HS-27A (cell line): ENCODE results near the gene NEO1.

Experiments used
- DNase-seq: peaks from one replicate; pipeline ENCODE4 v3.0.0-alpha.2; 2012; ENCODE audit warnings: low read depth, missing footprints

NEO1 gene

DNA sequence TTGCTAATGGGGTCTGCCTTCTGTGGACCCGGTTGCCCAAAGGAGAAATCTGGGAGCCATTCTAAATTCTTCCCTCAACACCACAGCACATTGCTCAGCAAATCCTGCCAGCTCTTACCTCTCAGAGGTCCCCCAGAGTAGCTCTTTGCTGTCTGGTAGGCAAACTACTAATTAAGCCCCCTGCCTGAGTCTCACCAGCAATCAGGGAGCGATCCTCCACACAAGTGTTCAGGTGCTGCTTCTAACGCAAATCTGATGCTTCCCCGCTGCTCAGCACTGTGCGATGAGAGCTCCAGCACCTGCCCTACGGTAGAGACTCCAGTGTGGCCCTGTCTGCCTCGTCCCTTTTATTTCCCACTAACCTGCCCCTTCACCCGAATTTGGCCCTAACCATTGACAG lies 256.0 kb downstream of the NEO1 start:
- no peak for DNase-seq

DNA sequence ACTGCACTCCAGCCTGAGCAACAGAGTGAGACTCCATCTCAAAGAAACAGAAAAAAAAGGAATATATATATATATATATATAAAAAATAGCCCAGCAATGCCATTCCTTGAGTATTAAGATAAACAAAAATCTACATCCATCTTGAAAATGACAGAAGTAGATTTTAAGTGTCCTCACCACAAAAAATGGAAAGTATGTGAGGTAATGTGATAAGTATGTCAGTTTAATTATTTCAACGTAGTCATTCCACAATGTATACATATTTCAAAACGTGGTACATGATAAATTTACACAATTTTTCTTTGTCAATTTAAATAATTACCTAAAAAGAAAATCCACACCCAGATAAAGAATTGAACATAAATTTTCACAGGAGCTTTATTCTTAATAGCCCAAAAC lies 261.6 kb downstream of the NEO1 start:
- no peak for DNase-seq

DNA sequence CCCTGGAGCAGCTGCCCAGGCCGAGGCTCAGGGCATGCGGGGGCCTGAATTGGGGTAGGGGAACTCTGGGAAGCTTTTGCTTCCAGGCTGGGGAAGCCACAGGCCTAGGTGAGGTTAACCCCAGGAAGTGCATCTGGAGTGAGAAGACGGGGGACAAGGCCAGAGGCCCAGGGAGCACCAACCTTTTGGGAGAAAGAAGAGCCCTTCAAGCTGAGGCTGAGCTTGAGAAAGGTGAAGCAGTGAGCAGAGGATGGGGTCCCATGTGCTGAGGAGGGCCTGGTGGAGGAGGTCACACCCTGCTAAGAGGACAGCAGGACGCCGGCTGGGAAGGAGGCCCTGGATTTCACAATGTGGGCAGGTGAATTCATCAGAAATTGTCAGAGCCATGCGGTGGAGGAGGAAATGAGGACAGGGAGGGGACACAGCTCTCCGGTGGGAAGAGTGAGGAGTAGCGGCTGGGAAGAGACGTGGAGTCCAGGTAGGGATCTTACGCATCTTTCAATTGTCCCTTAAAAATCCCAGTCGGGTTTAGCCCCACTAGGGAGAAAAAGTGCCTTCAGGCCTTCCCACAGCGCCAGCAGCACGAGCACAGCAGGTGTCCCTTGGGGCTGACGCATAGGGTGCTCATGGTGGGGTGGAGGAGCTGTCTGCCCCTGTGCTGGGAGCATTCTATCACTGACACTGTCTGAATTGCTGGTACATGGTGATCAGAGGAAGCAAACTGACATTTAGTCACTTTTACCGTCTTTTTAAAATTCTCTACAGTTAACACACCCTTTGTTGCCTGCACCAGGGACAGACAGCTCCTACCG lies 265.6 kb downstream of the NEO1 start:
- no peak for DNase-seq

DNA sequence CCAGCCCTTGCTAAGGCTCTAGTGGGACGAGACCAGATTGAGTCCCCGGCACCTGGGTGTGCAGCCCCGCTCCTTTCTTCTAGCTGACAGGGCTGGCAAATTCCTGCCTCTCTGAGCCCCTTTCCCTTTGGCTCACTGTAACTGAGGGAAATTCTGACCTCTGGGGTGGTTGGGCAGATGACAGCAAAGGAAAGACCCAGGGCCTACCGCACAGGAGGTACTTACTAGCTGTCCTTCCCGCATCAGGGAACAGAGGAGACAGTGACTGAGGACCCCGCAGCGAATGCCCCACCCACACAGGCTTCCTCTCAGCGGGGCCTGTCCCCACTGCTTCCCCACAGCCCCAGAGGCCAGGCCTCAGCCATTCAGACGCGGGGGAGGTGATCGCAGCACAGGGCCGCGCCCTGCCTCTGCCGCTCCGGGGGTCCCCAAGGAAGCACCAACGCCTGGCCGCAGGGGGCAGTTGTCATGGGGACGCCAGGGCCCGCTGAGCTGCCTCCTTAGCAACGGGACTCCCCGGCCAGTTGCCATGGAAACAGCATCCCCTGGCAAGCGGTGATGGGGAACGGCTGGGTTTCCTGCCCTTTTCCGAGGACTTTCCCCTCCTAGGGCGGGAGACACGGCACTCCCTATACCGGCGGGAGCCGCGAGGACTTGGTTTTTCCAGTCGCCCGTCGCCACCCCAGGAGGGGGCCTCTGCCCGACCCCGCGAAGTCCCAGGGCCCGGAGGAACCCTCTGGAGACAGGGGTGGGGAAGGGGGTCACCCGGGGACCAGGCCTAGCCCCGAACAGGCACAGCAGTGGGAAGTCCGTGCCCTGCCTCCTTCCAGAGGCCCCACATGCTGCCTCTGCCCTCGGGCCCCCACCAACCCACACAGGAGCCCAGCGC lies 266.4 kb downstream of the NEO1 start:
- no peak for DNase-seq

DNA sequence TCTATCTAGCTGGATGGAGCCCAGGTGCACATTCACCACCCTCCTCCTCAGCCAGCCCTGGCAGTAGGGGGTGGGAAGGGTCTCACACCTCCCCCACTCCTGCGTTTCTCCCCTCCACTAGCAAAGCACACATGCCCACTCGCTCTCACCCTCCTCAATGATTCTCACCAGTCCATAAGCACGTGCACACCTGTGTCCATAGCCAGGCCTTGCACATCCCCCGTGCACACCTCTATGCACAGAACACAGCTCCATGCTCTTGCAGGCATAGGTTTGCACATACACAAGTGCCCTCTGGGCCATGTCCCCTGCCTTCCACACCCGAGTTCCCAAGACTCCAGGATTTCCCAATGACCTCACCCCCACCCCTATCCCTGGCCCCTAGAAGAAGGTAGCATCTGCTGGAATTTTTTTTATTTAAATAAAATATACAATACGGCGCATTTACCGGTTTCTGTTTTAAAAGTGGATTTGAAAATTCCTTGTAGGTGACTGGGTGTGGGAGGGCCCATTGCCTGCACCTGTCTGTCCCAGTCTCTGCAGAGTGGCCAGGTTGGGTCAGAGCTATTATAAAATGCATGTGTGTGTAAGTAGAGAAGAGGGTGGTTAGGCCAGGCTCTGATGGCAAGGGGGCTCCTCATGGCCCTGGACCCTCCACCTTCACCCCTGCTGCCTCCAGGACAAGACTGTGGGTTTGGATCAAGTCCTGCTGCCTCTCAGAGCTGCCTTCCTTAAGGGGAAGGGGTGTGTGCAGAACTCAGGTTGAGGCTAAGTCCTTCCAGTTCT lies 267.4 kb downstream of the NEO1 start:
- no peak for DNase-seq

DNA sequence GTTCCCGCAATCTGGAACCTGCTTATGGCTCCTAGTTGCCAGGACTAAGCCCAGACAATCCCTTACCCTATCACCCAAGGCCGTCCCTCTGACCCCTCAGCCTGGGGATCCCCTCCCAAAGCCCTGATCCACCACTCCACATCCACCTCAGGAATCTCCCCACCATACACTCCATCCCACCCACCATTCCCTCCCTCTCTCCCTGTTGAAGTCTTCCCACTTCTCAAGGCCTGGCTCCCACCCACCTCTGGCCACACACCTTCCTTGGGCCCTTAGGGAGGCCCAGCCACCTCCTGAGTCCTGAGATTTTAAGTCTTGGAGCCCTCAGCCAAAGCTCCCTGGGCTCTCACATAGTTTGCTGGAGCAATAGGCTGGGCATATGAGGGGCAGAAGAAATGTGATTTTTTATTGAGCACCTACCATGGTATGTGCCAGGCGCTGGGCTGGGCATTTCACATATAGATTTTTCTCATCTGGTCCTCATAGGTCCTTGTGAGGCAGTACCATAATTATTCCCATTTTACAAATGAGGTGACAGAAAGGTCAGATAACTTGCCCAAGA lies 268.4 kb downstream of the NEO1 start:
- DNase-seq, result no peak

DNA sequence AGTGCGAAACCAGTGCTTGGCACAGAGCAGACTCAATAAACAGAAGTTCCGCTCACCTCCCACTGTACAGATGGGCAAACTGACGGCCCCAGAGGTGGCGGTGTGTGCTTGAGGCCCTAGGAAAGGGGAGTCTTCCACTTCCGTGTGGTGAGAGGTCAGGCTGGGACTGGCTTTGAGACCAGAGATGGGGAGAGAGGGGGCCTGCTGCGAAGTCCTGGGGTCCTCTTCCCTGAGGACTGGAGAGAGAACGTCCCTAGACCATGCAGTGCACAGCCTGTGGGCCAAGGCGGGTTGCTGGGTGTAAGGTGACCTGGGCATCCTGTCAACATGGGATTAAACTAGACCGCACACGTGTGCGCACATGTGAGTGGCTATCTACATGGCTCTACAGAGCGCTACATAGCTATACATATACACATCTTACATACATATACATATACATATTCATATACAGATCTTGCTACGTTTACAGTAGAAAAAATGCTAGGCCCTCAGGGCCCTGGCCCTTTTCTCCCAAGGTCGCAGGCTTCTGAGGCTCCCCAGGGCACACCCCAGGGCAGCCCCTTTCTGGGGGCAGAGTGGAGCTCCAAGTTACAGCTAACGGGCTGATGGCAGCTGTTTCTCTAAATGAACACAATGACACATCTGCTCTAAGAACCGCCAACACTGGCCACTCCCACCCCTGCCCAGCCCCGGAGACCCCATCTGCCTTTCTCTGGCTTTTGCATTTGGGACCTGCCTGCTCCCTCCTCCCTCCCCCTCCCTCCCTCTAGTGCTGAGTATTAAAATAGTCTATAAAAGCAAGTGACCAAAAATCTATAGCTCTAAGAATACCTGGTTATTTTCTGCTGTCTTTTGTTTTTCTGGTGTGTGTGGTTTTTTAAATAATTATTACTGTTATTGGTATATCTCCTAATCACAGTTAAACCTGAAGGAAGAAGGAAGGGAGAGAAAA lies 269.5 kb downstream of the NEO1 start:
- DNase-seq, result no peak

DNA sequence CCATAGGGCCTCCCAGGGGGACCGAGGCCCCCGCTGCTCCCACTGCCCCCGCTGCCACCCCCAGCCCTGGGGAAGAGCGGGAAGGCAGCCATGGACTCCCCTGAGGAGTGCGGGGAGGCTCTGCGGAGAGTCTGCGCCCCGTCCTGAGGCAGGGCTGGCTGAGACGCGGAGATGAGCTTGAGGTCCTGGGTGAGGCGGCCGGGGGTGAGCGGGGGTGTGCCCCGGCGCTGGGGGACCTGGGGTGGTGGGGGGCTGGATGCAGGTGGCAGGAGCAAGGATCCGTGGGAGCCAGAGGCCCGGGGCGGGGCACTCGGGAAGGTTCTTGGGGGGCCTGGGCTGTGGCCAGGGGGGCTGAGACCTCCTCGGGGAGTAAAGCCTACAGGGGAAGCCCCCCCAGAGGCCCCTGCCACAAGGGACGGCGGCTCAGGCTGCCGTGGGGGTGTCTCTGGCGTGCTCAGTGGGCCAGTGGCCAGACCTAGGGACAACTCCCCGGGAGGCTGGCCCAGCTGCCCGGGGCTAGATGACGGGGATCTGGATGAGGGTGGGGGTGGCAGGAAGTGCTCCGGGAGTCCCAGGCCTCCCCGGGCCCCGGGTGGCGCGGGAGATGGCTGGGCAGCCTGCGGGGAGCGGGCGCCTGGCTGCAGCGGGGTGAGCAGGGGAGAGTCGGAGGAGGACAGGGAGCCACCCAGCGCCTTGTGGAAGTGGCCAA lies 270.6 kb downstream of the NEO1 start:
- no peak for DNase-seq

DNA sequence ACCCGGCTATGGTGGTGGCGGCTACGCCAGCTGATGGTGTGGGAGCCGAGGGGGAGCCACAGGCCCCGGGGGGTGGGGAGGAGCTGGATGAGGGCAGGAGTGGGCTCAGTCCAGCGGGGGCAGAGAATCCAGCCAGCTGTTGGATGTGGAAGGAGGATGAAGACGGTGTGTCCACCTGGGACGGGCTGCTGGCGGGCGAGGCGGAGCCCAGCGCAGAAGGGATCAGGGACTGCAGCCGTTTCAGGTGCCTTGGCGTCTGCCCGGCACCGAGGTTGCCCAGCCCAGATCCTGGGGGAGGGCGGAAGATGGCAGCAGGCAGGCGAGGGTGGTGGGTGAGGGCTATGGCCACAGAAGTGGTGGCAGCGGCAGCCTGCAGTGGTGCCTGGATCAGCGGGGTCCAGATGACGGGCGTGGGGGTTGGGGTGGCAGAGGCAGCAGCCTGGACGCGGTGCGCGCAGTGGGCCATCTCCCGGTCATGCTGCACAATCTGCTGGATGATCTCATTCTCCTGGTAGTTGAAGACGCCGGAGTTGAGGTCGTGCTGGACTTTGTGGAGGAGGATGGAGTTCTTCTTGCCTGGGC lies 271.2 kb downstream of the NEO1 start:
- no peak for DNase-seq

DNA sequence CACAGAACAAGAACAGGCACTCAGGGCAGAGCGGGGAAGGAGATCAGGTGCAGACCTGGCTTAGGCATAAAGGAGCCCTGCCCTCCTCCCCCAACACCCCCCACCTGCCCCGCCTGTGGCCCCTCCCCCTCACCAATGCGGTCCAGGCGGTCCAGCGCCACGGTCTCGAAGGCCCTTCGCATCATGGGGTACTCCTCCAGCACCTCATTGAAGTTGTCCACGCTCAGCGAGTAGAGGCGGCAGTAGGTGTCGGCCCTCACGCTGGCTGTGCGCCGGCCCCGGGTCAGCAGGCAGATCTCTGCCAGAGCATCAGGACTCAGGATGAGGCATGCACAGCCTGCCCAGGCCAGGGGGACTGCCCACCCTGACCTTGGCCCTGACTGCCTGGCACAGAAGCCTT lies 271.7 kb downstream of the NEO1 start:
- DNase-seq, result no peak

DNA sequence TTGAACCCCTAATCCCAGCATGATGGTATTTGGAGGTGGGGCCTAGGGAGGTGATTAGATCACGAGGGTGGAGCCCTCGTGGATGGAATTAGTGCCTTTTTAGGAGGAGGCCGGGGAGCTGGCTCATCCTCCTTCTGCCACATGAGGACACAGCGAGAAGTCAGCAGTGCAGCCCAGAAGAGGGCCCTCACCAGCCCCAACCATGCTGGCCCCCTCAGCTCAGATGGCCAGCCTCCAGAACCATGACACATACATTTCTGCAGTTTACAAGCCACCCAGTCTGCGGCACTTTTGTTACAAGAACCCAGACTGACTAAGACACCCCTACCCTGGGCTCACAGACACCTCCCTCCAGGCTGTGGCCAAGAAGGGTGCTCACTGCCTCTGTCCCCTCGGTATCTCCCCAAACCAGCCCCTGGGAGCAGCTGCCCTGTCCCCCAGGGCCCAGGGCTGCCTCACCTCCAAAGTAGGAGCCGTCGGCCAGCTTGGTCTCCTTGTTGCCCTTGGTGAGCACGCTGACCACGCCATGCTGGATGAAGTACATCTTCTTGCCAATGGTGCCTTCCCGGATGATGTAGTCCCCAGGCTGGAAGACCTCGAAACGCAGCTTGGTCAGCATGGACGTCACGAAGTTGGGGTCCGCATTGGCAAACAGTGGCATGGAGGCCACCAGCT lies 272.4 kb downstream of the NEO1 start:
- no peak for DNase-seq

DNA sequence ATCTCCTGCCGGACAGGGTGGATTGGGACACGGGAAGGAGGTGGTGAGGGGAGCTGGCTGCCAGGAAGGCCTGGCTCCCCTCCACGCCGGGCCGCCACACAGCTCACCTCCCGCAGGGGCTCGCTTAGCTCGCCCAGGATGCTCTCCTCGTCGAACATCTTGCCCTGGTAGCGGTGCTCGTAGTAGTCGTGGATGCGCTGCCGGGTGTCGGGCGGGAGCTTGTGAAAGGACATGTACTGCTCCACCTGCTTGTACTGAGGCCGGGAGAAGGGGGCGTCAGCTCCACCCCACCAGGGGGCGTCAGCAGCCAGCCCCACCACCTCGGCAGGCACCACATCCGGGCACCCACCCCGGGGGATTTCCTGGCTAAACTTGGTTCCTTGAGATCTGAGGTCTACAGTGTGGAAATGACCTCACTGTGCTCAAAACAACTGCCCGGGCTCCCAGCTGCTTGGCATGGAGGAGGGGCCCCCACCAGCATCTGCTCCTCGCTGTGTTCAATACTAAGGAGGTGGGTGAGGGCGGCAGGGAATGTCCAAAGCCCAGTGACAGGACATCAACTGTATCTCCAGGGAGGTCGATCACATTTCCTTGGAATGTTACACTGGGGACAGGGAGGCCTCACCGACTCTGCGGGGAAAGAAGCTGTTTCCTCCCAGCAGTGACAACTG lies 273.1 kb downstream of the NEO1 start:
- DNase-seq, result no peak

DNA sequence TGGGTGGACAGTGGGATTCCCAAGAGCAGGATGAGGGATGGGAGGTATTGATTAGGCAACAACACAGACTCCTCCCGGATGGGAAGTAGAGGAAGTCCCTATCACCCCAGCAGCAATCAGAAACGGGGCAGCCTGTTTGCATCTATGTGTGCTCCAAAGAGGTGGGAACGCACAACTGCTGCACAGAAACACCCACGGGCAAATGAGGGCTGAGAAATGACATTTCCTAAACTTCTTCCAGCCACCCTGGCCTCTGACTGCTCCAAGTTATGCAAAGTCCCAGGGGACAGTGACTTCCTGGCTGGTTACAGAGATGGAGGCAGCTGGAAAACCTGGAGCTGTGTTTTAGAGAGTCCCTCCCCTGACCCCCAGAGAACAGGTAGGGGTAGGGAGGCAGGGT lies 273.9 kb downstream of the NEO1 start:
- DNase-seq, result no peak

DNA sequence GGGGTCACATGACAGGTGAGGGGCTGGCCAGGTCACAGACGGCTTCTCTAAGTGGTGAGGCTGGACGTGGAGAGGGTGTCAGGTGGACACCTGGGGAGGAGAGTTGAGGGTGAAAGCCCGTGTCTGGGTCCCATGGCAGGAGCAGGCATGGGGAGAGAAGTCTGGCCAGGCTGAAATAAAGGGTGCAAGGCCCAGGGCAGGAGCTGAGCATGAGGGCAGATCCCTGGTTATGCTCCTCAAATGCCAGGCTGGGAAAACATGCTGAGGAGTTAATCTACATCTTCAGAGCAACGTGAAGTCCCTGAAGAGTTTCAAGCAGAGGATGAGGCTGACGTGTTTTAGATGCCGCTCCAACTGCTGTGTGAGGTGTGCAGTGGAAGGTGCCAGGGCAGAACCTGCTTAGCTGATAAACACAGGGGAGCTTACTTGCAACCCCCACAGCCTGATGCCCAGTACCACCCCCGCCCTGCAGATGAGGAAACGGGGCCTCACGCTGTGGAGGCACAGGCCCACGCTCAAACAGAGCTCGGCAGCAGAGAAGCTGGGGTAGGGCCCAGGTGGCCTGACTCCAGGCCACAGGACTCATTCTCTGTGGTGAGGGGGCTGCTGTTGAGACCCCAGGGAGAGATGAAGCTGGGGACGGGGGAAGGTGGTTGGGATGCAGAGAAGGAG lies 276.0 kb downstream of the NEO1 start:
- DNase-seq, result no peak

DNA sequence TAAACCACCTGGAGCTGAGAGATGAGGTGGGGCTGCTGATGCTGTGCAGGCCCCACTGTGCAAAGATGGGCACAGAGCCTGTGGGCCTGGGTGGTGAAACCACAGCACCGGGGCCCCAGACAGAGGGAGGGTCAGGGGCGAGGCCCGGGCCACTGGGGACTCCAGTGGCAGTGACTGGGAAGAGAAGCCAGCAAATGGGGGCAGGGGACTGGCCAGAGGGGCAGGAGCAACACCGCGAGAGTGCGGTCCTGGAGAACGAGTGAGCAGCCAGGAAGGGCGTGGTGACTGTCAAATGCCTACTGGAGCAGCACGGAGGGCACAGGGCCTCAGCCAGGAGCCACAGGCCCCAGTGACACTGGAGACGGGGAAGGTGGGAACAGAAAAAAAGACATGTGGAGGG lies 276.7 kb downstream of the NEO1 start:
- no peak for DNase-seq

DNA sequence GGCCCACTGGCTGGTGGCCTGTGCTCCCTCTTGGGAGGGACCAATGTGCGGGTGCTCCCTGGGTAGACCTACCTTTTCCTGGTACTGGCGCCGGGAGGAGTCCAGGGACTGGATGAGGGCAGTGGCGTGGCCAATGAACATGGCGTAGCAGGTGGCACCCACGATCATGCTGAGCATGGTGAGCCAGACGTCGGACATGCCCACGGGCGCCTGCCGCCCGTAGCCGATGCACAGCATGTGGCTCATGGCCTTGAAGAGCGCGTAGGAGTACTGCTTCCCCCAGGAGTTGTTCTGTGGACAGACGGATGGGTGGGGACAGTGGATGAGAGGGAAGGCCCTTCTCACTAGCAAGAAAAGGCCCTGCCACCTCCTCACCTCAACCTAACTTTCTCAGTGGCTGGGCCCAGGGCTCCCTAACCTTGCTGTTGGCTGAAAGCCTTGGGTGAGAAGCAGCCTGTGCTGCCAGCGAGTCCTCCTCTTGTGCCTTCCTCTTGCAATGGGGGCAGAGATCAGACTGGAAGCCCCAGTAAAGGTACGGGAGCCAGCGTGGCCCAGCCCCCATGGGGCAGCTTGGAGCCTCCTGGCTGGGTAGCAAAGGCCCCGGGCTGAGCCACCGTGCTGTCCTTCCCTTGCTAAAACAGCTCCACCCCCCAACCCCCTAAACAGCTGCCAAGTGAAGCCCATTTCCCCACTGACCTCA lies 277.4 kb downstream of the NEO1 start:
- no peak for DNase-seq

DNA sequence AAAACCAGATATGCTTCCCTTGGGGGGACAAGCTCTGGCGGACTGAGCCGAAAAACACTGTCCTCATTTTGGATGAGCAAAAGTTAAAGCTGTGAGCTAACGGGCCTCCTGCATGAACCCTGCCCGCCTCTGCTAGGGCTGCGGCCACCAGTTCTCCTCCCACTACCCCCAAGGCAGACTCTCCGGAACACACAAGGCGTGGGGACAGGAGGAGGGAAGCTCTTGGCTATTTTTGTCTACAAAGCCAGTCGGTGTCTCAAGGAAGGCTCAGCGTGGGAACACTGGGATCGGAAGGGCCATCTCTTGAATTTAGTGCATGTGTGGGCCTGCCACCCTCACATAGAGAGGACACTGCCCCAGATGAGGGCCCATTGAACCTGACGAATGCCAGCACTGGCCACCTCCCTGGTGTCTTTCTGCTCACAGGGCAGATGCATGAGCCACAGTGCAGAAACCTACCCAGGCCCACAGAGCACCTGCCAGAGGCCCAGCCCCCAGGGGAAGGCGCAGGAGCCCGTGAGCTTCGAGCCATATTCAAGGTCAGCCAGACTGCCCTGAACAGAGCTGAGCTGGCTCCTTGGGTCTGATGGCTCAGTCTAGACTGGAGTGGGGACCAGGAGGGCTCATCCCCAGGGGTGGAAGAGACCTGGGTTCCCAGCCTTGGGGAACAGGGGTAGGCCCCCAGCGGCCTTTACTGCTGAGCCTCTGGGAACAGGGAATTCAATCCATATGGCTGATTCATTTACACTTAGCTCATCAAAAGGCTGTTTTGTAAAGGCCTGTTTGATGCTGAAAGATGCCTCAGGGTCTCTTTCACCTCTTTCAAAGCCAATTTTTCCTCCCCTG lies 278.2 kb downstream of the NEO1 start:
- no peak for DNase-seq
